Adrenal gland (tissue), 12 donors: Measurements from ENCODE around the gene GOLGA6C. TPM values are rescaled to one million over a fixed set of nuclear protein-coding genes. Genes with fewer than 3 reads are reported as not detected.
"Not testable (repeated sequence)": the region's sequence is repeated elsewhere in the genome, so short reads cannot be mapped to it uniquely, and the experiment has no call there.

Experiments used
- DNase-seq, 7 donors: peaks; one replicate each; pipeline ENCODE4 v3.0.0-alpha.2; 2019 to 2020
- H3K27ac ChIP-seq, 5 donors: fragments of 200-600 bp; sonication (generic) in 4 of 5; 1 replicate in 3 of 5; 2 replicates in 2 of 5; pipeline versions ENCODE4 v1.5.1 to v1.8.0; 2016 to 2020; ENCODE audit warnings: mild to moderate bottlenecking in 1 of 5
- H3K27me3 ChIP-seq: fragments of 200-600 bp; 2 replicates; pipeline ENCODE4 v1.8.0; 2021
- H3K36me3 ChIP-seq, 2 donors: fragments of 200-600 bp; replicated peaks in 1 of 2; 1 replicate in 1 of 2; 2 replicates in 1 of 2; pipeline versions ENCODE4 v1.5.1 to v1.8.0; 2018 to 2022
- H3K4me1 ChIP-seq, 2 donors: fragments of 200-600 bp; replicated peaks in 1 of 2; 1 replicate in 1 of 2; 2 replicates in 1 of 2; pipeline versions ENCODE4 v1.5.1 to v1.8.0; 2018 to 2021
- H3K4me3 ChIP-seq, 4 donors: fragments of 200-600 bp; sonication (generic) in 3 of 4; one replicate each; pipeline ENCODE4 v1.5.1; 2016 to 2018
- H3K9me3 ChIP-seq, 3 donors: fragments of 200-600 bp; sonication (generic) in 1 of 3; replicated peaks in 1 of 3; 1 replicate in 2 of 3; 2 replicates in 1 of 3; pipeline versions ENCODE4 v1.5.1 to v1.8.0; 2016 to 2021
- POLR2A ChIP-seq, 2 donors: fragments of 450-650 bp; IDR thresholded peaks; one replicate each; pipeline ENCODE4 v1.6.1; 2017; ENCODE audit warnings: antibody characterized with exemption in 2 of 2, mild to moderate bottlenecking in 2 of 2, moderate library complexity in 1 of 2
- WGBS, 4 donors: extraction: QIAGEN DNeasy Blood & Tissue Kit in 2 of 4; methylation state at CpG; one replicate each; pipeline versions ENCODE4 v1.1.5 to v1.1.7; 2013 to 2017; 5-methylcytosine and 5-hydroxymethylcytosine counted together
- intact Hi-C, 2 donors: fragments of 100-400 bp; cut with DNase I; formaldehyde crosslinking; loops; one replicate each; pipeline versions ENCODE4 v1.14.1 to v1.15.0; 2022 to 2023
- polyA plus RNA-seq, 3 donors: library from polyadenylated mRNA; stranded (reverse); fragments of 200-250 nt in 2 of 3; fragments of 350-450 nt in 1 of 3; fragmentation: Illumina TruSeq in 1 of 3; extraction: RNeasy Lipid Tissue Mini Kit (QIAGEN cat#74804) in 1 of 3; gene quantifications; one replicate each; pipeline ENCODE4 v1.2.3, GENCODE V29; 2013 to 2014
- total RNA-seq, 9 donors: library from RNA; depleted of rRNA in 4 of 9; stranded (reverse); fragments of >200 nt in 4 of 9; fragments of 120-200 nt in 1 of 9; fragmentation: NEBNext Ultra II Directional in 1 of 9; extraction: Animal tissue kit (Norgen Biotek cat#: 25700) in 1 of 9; gene quantifications; one replicate each; pipeline versions ENCODE4 v1.1.0 to v1.2.4, GENCODE V29; 2013 to 2023
- TF ChIP-seq, protein P1 (sequence below), 6 experiments: fragments of 450-650 bp in 4 of 6; fragments of 200-600 bp in 2 of 6; sonication (generic) in 1 of 6; IDR thresholded peaks; 1 replicate in 5 of 6; 2 replicates in 1 of 6; pipeline versions ENCODE4 v1.5.1 to v1.8.0; 2016 to 2021; ENCODE audit warnings: antibody characterized with exemption in 6 of 6, mild to moderate bottlenecking in 2 of 6, moderate library complexity in 1 of 6
- donor health status: healthy with polysubstance abuse.
- donor health status: Bipolar disorder and iron deficiency.
- donor health status: DM: yes; HTN: yes; CAD: no.
- donor health status: DM: no; HTN: no; CAD: no.
- donor health status: DM: no; HTN: no; CAD: no.
- donor health status: DM: yes; HTN: yes; CAD: no.

Gene GOLGA6C
- total and polyA plus RNA-seq, 12 donors: not detected

DNA sequence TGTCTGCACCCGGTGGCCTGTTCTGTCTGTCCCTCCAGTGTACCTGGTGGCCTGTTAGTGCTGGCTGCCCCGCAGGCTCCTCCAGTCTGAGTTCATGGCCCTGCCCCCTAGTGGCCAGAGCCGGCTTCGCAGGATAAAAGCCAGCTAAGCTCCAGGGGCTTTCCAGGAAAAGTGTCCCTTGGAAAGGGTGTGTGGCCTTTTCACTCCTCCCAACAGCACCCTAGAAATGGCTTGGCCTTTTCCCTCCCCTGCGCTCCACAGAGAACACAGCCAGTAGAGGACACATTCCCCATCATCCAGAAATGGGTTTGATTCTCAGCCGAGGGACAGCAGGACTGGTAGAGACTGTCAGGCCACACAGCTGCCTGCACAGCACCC lies 41.2 kb downstream of the GOLGA6C start:
- H3K4me1 ChIP-seq, H3K9me3 ChIP-seq, H3K4me3 ChIP-seq, intact Hi-C loops, H3K27me3 ChIP-seq, H3K27ac ChIP-seq, H3K36me3 ChIP-seq: not testable (repeated sequence)
- 2 to 20% (median 19%) methylated on average over 1 to 6 of the region's 6 CpGs; no CpG with 5 or more reads in 1 of the 4 donors for WGBS, 4 donors
- peak; percentile 60 to 79 (median 70) for DNase-seq
- TF ChIP-seq, protein P1, sequence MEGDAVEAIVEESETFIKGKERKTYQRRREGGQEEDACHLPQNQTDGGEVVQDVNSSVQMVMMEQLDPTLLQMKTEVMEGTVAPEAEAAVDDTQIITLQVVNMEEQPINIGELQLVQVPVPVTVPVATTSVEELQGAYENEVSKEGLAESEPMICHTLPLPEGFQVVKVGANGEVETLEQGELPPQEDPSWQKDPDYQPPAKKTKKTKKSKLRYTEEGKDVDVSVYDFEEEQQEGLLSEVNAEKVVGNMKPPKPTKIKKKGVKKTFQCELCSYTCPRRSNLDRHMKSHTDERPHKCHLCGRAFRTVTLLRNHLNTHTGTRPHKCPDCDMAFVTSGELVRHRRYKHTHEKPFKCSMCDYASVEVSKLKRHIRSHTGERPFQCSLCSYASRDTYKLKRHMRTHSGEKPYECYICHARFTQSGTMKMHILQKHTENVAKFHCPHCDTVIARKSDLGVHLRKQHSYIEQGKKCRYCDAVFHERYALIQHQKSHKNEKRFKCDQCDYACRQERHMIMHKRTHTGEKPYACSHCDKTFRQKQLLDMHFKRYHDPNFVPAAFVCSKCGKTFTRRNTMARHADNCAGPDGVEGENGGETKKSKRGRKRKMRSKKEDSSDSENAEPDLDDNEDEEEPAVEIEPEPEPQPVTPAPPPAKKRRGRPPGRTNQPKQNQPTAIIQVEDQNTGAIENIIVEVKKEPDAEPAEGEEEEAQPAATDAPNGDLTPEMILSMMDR (IDR thresholded peaks at IDR 0.05): peak; percentile 11 to 60 (median 34)

DNA sequence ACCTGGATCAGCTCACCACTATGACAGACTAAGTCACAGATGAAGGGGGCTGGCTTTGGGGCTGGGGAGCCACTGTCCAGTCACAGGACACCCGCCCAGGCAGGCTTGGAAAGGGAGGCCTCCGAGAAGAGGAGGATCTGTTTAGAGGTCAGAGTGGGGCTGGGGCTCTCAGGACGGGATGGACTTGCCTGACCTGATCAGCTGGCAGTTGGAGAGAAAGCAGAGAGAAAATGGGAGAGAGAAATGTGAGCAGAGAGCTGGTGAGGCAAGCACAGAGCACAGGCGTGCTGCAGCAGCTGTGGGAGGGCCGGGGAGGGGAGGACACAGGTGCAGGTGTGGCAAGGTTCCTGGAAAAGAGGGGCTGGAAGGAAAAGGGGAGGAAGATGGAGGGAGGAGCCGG lies 41.9 kb downstream of the GOLGA6C start:
- not testable (repeated sequence) for H3K4me1 ChIP-seq, H3K27me3 ChIP-seq, H3K9me3 ChIP-seq, DNase-seq, H3K27ac ChIP-seq, H3K4me3 ChIP-seq, H3K36me3 ChIP-seq
- intact Hi-C loops: loop anchor here in 1 of 2 donors (10.0 kb wide), 1 partner anchor 275 kb away; the partner anchor contains the start of gene PPCDC
- 60 to 71% (median 65%) methylated on average over 5 to 6 of the region's 6 CpGs for WGBS, 4 donors

DNA sequence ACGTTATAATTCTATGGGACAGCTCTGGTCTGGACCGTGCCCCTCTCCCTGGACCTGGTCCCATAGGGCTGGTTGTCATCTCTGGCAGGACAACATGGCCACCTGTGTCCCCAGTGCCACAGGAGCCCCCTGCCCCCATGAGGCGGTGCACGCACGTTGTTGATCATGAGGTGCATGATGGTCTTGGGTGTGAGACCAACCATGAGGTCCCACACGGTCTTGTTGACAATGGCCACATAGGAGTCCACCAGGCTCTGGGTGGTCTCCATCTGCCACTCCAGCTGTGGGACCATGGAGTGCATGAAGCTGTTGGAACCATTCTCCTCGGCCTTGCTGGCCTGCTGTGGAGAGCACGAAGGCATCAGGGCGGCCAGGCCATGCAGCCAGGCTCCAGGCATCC lies 44.2 kb downstream of the GOLGA6C start:
- H3K36me3 ChIP-seq: no peaks in the 10 kb centered on the region
- H3K27me3 ChIP-seq: no peaks in the 10 kb centered on the region
- 67 to 89% (median 84%) methylated on average over 1 to 9 of the region's 9 CpGs; no CpG with 5 or more reads in 1 of the 4 donors for WGBS, 4 donors
- TF ChIP-seq, protein P1 (IDR thresholded peaks at IDR 0.05): no peak
- no peak for TF ChIP-seq POLR2A (IDR thresholded peaks at IDR 0.05)
- H3K4me1 ChIP-seq: no peaks in the 10 kb centered on the region
- intact Hi-C loops: loop anchor here in 1 of 2 donors (10.0 kb wide), 1 partner anchor 278 kb away; the partner anchor contains the start of gene PPCDC
- no peak overlapping the region for H3K27ac ChIP-seq
- H3K4me3 ChIP-seq: no peak overlapping the region
- H3K9me3 ChIP-seq: no peaks in the 10 kb centered on the region
- no peak for DNase-seq

DNA sequence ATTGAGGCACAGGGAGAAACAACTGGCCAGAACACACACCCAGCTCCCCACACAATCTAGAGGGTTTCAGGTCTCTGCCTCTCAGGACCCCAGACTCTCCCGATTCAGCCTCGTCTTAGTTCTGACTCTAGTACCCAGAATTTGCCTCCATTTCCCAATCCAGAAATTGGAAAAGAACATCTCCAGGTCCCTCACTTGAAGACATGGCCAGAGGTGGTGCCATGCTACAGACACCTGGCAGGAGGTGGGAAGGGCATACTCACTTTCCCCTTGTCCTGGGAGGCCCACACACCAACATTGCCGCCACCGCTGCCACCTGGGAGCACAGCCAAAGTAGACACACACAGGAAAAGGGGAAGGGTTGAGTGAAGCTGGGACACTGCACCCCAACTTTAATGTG lies 44.6 kb downstream of the GOLGA6C start:
- WGBS, 4 donors: 86 to 95% (median 94%) methylated on average over 4 of the region's 4 CpGs
- not testable (repeated sequence) for DNase-seq, H3K9me3 ChIP-seq, H3K27me3 ChIP-seq, H3K36me3 ChIP-seq, H3K4me1 ChIP-seq, H3K27ac ChIP-seq, H3K4me3 ChIP-seq
- intact Hi-C loops: loop anchor here in 1 of 2 donors (10.0 kb wide), 1 partner anchor 278 kb away; the partner anchor contains the start of gene PPCDC

DNA sequence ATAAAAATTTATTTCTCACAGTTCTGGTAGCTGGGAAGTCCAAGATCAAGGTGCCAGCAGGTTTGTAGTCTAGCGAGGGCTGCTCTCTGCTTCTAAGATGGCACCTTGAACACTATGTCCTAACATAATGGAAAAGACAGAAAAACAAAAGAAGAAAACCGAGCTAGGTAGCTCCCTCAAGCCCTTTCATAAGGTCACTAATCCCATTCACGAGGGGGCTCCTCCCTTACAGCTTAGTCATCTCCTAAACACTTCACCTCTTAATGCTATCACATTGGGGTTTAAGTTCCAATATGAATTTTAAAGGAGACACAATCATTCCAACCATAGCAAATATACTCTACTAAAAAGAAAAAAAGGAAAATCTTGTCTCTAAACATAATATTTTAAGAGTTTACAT lies 48.1 kb downstream of the GOLGA6C start:
- no peak overlapping the region for H3K27ac ChIP-seq
- intact Hi-C loops: loop anchor here in 1 of 2 donors (10.0 kb wide), 1 partner anchor 281 kb away; the partner anchor contains the start of gene PPCDC
- no peaks in the 10 kb centered on the region for H3K4me1 ChIP-seq
- no peak for DNase-seq
- no peaks in the 10 kb centered on the region for H3K9me3 ChIP-seq
- no peaks in the 10 kb centered on the region for H3K36me3 ChIP-seq
- 57 to 70% (median 64%) methylated on average over 3 of the region's 3 CpGs for WGBS, 4 donors
- TF ChIP-seq, protein P1 (IDR thresholded peaks at IDR 0.05): no peak
- no peak for TF ChIP-seq POLR2A (IDR thresholded peaks at IDR 0.05)
- H3K27me3 ChIP-seq: no peaks in the 10 kb centered on the region
- H3K4me3 ChIP-seq: no peak overlapping the region
